NCI-H1436 (cell line): ENCODE measurements around the gene ZDHHC12.

Experiments
- DNase-seq: peaks from one replicate; lab custom pipeline; 2025; lab: John Stamatoyannopoulos, UW

The ZDHHC12 gene

GRCh38 chr9:128723866-128724743, at the start of gene ZDHHC12:
TSS of gene ZDHHC12 (minus strand) at chr9:128724127. CDS start at chr9:128724093, 34 bp downstream.
- peak; percentile 98 for DNase-seq

GRCh38 chr9:128773049-128773448, 49.1 kb upstream of the ZDHHC12 start:
- DNase-seq = no peak

GRCh38 chr9:128771745-128772519, 48.0 kb upstream of the ZDHHC12 start, which contains the start of gene ZER1:
TSS of gene ZER1 (minus strand) at chr9:128771927. CDS start at chr9:128755565, 16,362 bp downstream.
- peak; percentile 86 for DNase-seq

GRCh38 chr9:128771094-128771721, 47.3 kb upstream of the ZDHHC12 start:
- DNase-seq = no peak

- no peak for DNase-seq
These were observed 46.5 kb upstream of the ZDHHC12 start for GRCh38 chr9:128770286-128771030.

- DNase-seq = no peak
These were observed 44.7 kb upstream of the ZDHHC12 start for GRCh38 chr9:128768606-128769005.

- no peak for DNase-seq
These were observed 41.6 kb upstream of the ZDHHC12 start for GRCh38 chr9:128765499-128765898.

- no peak for DNase-seq
These were observed 40.4 kb upstream of the ZDHHC12 start for GRCh38 chr9:128764361-128764760.

- DNase-seq = no peak
These were observed 38.9 kb upstream of the ZDHHC12 start for GRCh38 chr9:128762671-128763449.

- no peak for DNase-seq
These were observed 33.7 kb upstream of the ZDHHC12 start for GRCh38 chr9:128757602-128758001.

GRCh38 chr9:128753627-128754026, 29.7 kb upstream of the ZDHHC12 start:
- no peak for DNase-seq

GRCh38 chr9:128750926-128751595, 27.1 kb upstream of the ZDHHC12 start:
- no peak for DNase-seq

- DNase-seq = no peak
These were observed 23.3 kb upstream of the ZDHHC12 start for GRCh38 chr9:128747241-128747640.

- no peak for DNase-seq
These were observed 19.5 kb upstream of the ZDHHC12 start for GRCh38 chr9:128743421-128743820.

- no peak for DNase-seq
These were observed 18.5 kb upstream of the ZDHHC12 start for GRCh38 chr9:128742401-128742800.

- DNase-seq = no peak
These were observed 11.4 kb upstream of the ZDHHC12 start for GRCh38 chr9:128735373-128735772.

GRCh38 chr9:128733256-128733655, 9.3 kb upstream of the ZDHHC12 start:
- no peak for DNase-seq

- DNase-seq = no peak
These were observed 8.6 kb upstream of the ZDHHC12 start for GRCh38 chr9:128732576-128732975.

- DNase-seq = no peak
These were observed 7.8 kb upstream of the ZDHHC12 start for GRCh38 chr9:128731691-128732090.

GRCh38 chr9:128731093-128731492, 7.2 kb upstream of the ZDHHC12 start:
- no peak for DNase-seq
